ENCODE data around the gene ANXA8.

The ANXA8 gene

GRCh38 chr10:47447705-47448104 is 36.2 kb downstream of the ANXA8 start:
- DNase-seq (ENCODE audit: low read depth in 3 of 3) = no peak

GRCh38 chr10:47447209-47447608 is 36.7 kb downstream of the ANXA8 start:
- DNase-seq (ENCODE audit: low read depth in 3 of 3) = no peak

GRCh38 chr10:47445720-47446119 is 38.2 kb downstream of the ANXA8 start:
- DNase-seq (ENCODE audit: low read depth in 3 of 3) = no peak

GRCh38 chr10:47444047-47444446 is 39.9 kb downstream of the ANXA8 start:
- no peak for DNase-seq (ENCODE audit: low read depth in 3 of 3)

DNA sequence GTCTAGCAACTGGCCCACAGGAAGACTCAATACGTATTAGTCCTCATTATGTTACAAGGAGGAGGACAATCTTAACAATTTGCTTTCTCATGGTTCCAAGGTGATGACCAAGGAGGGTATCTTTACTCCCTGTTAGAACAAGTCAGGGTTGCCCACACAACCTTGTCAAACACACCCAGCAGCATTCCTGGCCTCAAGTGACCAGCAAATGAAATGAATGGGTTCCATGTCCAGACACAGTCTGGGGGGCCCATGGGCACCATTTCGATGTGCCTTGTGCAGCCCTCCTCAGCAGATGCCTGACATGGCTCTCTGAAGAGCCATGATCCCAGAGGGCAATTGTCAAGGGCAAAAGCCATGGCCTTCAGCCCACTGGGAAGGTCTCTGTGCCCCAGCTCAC is 40.8 kb downstream of the ANXA8 start:
- no peak for DNase-seq (ENCODE audit: low read depth in 3 of 3)

DNA sequence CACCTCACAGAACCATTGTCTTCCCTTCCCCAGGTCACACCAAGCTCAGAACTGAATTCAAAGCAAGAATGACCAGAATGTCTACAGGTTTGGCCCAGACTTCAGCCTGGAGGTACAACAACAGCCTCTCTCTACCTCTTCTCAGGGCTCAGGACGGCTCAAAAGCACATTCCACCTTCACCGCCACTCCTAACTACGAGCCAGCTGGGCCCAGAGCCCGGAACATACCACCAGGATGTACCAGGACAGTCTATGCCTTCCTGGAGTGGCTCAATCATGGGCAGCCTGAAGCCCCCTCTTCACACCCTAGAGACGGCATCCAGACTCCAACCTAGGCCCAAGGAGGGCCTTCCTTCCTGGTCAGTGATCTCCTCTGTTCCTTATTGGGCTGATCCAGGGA is 41.6 kb downstream of the ANXA8 start:
- no peak for DNase-seq (ENCODE audit: low read depth in 3 of 3)

DNA sequence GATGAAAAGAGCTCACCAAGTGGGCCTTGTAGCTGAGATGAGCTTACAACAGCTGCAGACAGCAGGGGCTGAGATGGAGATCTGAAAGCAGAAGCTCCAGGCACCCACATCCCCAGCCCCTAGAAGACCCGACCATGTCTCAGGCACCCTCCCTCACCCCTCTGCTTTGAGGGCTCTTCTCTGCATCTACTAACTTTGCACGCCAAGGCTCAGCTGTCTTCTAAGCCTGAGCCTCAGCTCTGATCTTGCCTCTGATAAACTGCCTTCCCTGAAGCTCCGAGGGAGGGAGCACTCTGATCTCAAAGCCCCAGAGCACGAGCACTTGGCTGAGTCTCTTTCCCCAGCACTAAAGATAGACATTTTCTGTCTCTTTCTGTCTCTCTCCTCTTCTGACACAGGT is 42.0 kb downstream of the ANXA8 start:
- DNase-seq (ENCODE audit: low read depth in 3 of 3) = no peak

- no peak for DNase-seq (ENCODE audit: low read depth in 3 of 3)
Measured at GRCh38 chr10:47440207-47440606, 43.7 kb downstream of the ANXA8 start.

DNA sequence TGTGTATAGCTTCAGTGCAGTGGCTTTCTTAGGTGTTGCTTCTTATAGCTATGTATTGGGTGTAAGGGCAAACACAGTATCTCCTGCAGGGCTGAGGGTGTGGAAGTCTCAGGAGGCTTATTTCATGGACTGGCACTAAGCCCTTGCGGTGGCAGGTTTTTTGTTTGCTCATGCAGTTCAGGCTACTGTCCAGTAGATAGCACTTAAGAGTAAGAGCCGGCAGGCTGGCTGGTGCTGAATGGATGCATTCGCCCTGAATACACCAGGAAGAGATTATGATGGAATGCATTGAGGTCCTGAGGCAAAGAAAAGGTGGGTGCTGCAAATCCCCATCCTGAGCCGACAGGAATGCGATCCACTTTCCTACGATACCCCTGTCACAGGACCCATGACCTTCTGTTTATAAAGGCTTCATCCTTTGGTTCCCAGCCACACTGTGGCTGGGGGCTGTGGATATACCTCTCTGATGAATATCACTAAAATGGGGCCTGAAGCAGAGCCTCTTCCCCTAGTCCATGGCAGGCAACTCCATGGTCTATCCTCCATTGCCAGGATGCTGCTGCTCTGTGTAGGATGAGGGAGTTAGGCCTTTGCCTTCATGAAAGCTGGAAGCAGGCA is 44.9 kb downstream of the ANXA8 start:
- DNase-seq (ENCODE audit: low read depth in 3 of 3) = no peak

DNA sequence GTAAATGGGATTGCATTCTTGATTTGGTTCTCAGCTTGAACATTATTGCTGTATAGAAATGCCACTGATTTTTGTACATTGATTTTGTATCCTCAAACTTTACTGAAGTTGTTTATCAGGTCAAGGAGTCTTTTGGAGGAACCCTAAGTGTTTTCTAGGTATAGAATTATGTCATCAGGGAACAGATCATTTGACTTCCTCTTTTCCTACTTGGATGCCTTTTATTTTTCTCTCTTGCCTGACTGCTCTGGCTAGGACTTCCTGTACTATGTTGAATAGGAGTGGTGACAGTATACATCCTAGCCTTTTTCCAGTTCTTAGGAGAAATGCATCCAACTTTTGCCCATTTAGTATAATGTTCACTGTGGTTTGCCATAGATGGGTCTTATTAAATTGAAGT is 48.8 kb downstream of the ANXA8 start:
- no peak for DNase-seq (ENCODE audit: low read depth in 3 of 3)

GRCh38 chr10:47425813-47426419 is 58.0 kb downstream of the ANXA8 start:
- DNase-seq (ENCODE audit: low read depth in 3 of 3) = no peak

GRCh38 chr10:47424231-47424630 is 59.7 kb downstream of the ANXA8 start:
- DNase-seq (ENCODE audit: low read depth in 3 of 3) = no peak

DNA sequence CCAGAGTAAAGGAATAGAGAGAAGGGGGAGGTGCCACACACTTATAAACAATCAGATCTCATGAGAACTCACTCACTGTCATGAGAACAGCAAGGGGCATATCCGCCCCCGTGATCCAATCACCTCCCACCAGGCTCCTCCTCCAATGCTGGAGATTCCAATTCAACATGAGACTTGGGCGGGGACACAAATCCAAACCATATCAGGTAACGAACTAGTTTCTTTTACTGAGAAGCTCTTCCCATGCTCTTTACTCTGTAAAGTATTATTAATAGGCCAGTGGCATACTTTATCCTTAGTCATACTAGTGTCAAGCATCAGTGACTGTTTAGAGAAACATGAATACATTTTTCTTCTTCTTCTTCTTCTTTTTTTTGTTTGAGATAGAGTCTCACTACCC is 60.4 kb downstream of the ANXA8 start:
- DNase-seq (ENCODE audit: low read depth in 3 of 3) = no peak

DNA sequence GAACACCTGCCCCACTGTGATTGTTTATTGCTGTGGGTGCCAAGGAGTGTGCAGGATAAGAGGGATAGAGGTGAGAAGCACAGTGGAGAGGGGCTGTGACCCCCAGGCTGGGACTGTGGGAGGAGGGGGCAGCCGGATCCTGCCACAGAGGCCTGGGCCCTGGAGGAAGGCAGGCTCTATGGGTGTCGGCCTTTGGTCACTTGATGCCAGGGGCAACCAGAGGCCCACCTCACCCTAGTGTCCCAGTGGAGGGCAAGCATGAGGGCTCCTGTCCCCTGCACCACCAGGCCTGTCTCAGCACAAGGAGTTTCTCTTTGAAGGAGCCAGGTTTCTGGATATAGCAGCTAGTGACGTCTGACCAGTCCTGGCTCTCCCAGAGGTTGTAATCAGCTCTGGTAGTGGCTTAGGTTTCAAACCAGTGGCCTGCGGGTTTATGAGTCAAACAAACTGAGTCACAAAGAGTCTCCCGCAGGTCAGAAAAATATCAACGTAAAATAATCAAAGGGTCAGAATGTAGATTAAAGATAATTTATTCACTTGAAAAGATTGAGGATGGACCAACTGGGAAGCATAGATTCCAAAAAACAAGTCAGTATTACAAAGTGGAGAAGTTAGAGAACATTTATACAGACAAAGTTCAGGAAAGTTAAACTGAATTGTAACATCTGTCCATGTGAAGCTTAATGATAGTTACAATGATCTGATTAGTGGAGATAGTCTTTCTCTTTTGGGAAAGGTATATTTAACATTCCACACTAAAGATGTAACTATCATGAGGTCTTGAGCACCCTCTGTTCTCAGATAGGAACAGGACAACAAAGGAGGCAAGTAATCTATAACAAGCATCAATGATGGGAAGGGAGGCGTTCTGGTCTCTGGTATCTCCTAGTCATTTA is 62.6 kb downstream of the ANXA8 start:
- DNase-seq (ENCODE audit: low read depth in 3 of 3) = no peak

- no peak for DNase-seq (ENCODE audit: low read depth in 3 of 3)
Measured at GRCh38 chr10:47420305-47421056, 63.4 kb downstream of the ANXA8 start.

- DNase-seq (ENCODE audit: low read depth in 3 of 3) = no peak
Measured at GRCh38 chr10:47419421-47419820, 64.5 kb downstream of the ANXA8 start.

- no peak for DNase-seq (ENCODE audit: low read depth in 3 of 3)
Measured at GRCh38 chr10:47418966-47419365, 64.9 kb downstream of the ANXA8 start.

DNA sequence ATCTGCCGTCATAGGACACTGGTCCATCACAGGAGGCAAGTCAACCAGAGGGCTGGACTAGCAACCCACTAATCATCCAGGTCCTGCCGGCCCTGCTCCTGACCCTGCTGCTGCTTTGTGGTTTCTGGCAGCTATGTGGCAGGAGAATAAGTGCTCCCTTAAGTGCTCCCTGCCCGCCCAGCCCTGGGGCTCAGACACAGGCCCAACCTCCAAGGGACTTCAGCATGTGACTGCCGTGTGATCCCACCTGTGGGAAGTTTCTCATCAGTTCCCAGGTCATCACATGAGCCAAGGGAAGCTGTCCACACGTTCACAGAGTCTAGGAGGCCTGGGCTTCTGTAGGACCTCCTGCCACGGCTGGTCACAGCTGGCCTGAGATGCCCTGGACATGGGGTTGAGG is 65.6 kb downstream of the ANXA8 start:
- DNase-seq (ENCODE audit: low read depth in 3 of 3) = no peak
